Mesenteric fat pad (tissue), 1 donor: ENCODE data around the gene LDB1. TPM values are rescaled to one million over a fixed set of nuclear protein-coding genes. Genes with fewer than 3 reads are reported as not detected.

Experiments
- DNase-seq: peaks from one replicate; pipeline ENCODE4 v3.0.0-alpha.2; 2020; ENCODE audit warnings: low spot score
- total RNA-seq: library from RNA; stranded (reverse); fragmentation: NEBNext Ultra II Directional; extraction: Animal tissue kit (Norgen Biotek cat#: 25700); gene quantifications from one replicate; pipeline ENCODE4 v1.2.1, GENCODE V29; 2021
- donor health status: DM: yes; HTN: yes; CAD: no.

Gene LDB1
- total RNA-seq, 1 donor from 2014 or later = 33.0 TPM

GRCh38 chr10:102065561-102066398 is 54.4 kb downstream of the LDB1 start:
- peak; percentile 90 for DNase-seq

GRCh38 chr10:102064868-102065560 is 55.2 kb downstream of the LDB1 start, which contains the start of gene HPS6:
Gene HPS6, plus strand, starts transcription at chr10:102065349. Its CDS starts 126 bp downstream, at chr10:102065475.
- DNase-seq = peak; percentile 97

GRCh38 chr10:102064503-102064867 is 55.7 kb downstream of the LDB1 start:
- no peak for DNase-seq

- no peak for DNase-seq
Observed at GRCh38 chr10:102059987-102060386, 60.2 kb downstream of the LDB1 start.

Other genes starting within 250 kb of the LDB1 start
- 28.2 TPM for gene ARMH3, start 64.2 kb downstream of the LDB1 start, total RNA-seq
- 15.7 TPM for gene HPS6, start 55.0 kb downstream of the LDB1 start, total RNA-seq
- gene PPRC1, start 12.7 kb upstream of the LDB1 start, total RNA-seq = 49.7 TPM
- 50.2 TPM for gene NOLC1, start 32.0 kb upstream of the LDB1 start, total RNA-seq
- gene ELOVL3, start 105.9 kb upstream of the LDB1 start, total RNA-seq = 7.2 TPM
- gene PITX3, start 121.1 kb upstream of the LDB1 start, total RNA-seq = not detected
- 34.9 TPM for gene GBF1, start 125.2 kb upstream of the LDB1 start, total RNA-seq